Loucy (cell line): ENCODE measurements around the gene NOSIP.

Source experiments
- H2AFZ ChIP-seq: fragments of 200-600 bp; sonication (generic); 2 replicates; pipeline ENCODE4 v1.6.0; 2016; ENCODE audit warnings: antibody characterized with exemption, mild to moderate bottlenecking, low read length, moderate library complexity
- H3F3A ChIP-seq: fragments of 200-600 bp; 2 replicates; pipeline ENCODE4 v1.6.0; 2016; ENCODE audit warnings: antibody characterized with exemption, low read depth, mild to moderate bottlenecking
- H3K27me3 ChIP-seq: fragments of 200-600 bp; sonication (generic); 2 replicates; pipeline ENCODE4 v1.6.1; 2014; ENCODE audit warnings: low read length, mild to moderate bottlenecking; ENCODE audit not compliant: insufficient read depth, poor library complexity, severe bottlenecking
- H3K36me3 ChIP-seq: fragments of 200-600 bp; sonication (generic); 2 replicates; pipeline ENCODE4 v1.6.1; 2016; ENCODE audit warnings: low read length; ENCODE audit not compliant: insufficient read depth
- H3K4me1 ChIP-seq: fragments of 200-600 bp; sonication (generic); 2 replicates; pipeline ENCODE4 v1.5.1; 2014; ENCODE audit warnings: low read length, mild to moderate bottlenecking; ENCODE audit not compliant: insufficient read depth, poor library complexity, severe bottlenecking
- H3K4me2 ChIP-seq: fragments of 200-600 bp; sonication (generic); 2 replicates; pipeline ENCODE4 v1.6.0; 2014; ENCODE audit warnings: antibody characterized with exemption, low read length, low read depth, mild to moderate bottlenecking; ENCODE audit not compliant: poor library complexity, severe bottlenecking
- H3K4me3 ChIP-seq: fragments of 200-600 bp; sonication (generic); 2 replicates; pipeline ENCODE4 v1.5.1; 2014; ENCODE audit warnings: low read length, mild to moderate bottlenecking, mixed read lengths; ENCODE audit not compliant: poor library complexity, severe bottlenecking
- H3K79me2 ChIP-seq: fragments of 200-600 bp; sonication (generic); 2 replicates; pipeline ENCODE4 v1.6.1; 2014; ENCODE audit warnings: low read length; ENCODE audit not compliant: insufficient read depth
- H3K9ac ChIP-seq: fragments of 200-600 bp; sonication (generic); 2 replicates; pipeline ENCODE4 v1.6.0; 2014; ENCODE audit warnings: mild to moderate bottlenecking, low read depth, low read length, moderate library complexity; ENCODE audit not compliant: poor library complexity, severe bottlenecking
- H3K9me2 ChIP-seq: fragments of 200-600 bp; sonication (generic); replicated peaks from 2 replicates; pipeline ENCODE4 v1.6.1; 2016; ENCODE audit warnings: low read depth, low read length, mixed read lengths
- H3K9me3 ChIP-seq: fragments of 200-600 bp; sonication (generic); 2 replicates; pipeline ENCODE4 v1.6.1; 2014; ENCODE audit warnings: mild to moderate bottlenecking, antibody characterized with exemption, low read length, low read depth; ENCODE audit not compliant: insufficient read depth
- H4K20me1 ChIP-seq: fragments of 200-600 bp; sonication (generic); 2 replicates; pipeline ENCODE4 v1.6.0; 2014; ENCODE audit warnings: antibody characterized with exemption, low read length, mild to moderate bottlenecking; ENCODE audit not compliant: insufficient read depth, poor library complexity, severe bottlenecking
- EZH2phosphoT487 ChIP-seq: fragments of 200-600 bp; IDR thresholded peaks from 2 replicates; pipeline ENCODE4 v1.6.1; 2018; ENCODE audit warnings: antibody characterized with exemption, mild to moderate bottlenecking, moderate library complexity, borderline replicate concordance
- TF ChIP-seq, protein P1 (sequence below): fragments of 200-600 bp; sonication (generic); conservative IDR thresholded peaks from 2 replicates; pipeline ENCODE4 v1.5.1; 2014; ENCODE audit warnings: mild to moderate bottlenecking, antibody characterized with exemption, low read length

The NOSIP gene

DNA sequence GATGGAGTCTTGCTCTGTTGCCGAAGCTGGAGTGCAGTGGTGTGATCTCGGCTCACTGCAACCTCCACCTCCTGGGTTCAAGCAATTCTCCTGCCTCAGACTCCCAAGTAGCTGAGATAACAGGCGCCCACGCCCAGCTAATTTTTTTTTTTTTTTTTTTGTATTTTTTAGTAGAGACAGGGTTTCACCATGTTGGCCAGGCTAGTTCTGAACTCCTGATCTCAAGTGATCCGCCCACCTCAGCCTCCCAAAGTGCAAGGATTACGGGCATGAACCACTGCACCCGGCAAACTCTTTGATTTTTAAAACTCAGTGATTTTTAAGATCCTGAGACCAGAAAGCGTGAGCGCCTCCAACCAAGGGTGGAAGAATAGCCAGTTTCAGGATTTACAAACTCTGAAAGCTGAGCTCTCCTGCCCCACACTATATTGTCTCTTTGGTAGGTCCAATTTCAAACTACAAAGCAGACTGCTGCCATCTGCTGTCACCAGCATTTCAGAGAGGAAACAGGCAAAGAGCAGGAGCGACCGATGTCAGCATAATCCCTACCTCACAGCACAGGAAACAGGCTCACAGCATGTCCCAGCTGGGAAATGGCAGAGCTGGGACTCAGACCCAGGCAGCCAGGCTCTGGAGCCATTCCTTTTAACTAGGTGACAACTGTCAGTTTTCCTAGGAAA is 9.2 kb downstream of the NOSIP start:
- H3F3A ChIP-seq, result 0 out of 2 replicates have a peak, but pooled peaks cover 2% of the 10 kb centered on the region
- no peaks in the 10 kb centered on the region for H3K9me2 ChIP-seq
- 0 out of 2 replicates have a peak, but pooled peaks cover under 1% of the 10 kb centered on the region for H3K36me3 ChIP-seq
- H4K20me1 ChIP-seq, result peaks cover 20% of the 10 kb centered on the region
- no peak overlapping the region for H3K4me2 ChIP-seq
- TF ChIP-seq, protein P1, sequence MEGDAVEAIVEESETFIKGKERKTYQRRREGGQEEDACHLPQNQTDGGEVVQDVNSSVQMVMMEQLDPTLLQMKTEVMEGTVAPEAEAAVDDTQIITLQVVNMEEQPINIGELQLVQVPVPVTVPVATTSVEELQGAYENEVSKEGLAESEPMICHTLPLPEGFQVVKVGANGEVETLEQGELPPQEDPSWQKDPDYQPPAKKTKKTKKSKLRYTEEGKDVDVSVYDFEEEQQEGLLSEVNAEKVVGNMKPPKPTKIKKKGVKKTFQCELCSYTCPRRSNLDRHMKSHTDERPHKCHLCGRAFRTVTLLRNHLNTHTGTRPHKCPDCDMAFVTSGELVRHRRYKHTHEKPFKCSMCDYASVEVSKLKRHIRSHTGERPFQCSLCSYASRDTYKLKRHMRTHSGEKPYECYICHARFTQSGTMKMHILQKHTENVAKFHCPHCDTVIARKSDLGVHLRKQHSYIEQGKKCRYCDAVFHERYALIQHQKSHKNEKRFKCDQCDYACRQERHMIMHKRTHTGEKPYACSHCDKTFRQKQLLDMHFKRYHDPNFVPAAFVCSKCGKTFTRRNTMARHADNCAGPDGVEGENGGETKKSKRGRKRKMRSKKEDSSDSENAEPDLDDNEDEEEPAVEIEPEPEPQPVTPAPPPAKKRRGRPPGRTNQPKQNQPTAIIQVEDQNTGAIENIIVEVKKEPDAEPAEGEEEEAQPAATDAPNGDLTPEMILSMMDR, result peak; percentile 45
- TF ChIP-seq EZH2phosphoT487, result no peak
- H3K27me3 ChIP-seq, result no peaks in the 10 kb centered on the region
- no peak overlapping the region for H3K9ac ChIP-seq
- H3K4me1 ChIP-seq, result peaks cover 5% of the 10 kb centered on the region
- H3K9me3 ChIP-seq, result no peaks in the 10 kb centered on the region
- H3K79me2 ChIP-seq, result peaks cover 46% of the 10 kb centered on the region
- no peak overlapping the region for H2AFZ ChIP-seq
- no peak overlapping the region for H3K4me3 ChIP-seq

GRCh38 chr19:49570138-49570856 is 10.1 kb downstream of the NOSIP start:
- H2AFZ ChIP-seq, result no peak overlapping the region
- H3K9me2 ChIP-seq, result no peaks in the 10 kb centered on the region
- H3K36me3 ChIP-seq, result no peaks in the 10 kb centered on the region
- H3K4me1 ChIP-seq, result peaks cover 5% of the 10 kb centered on the region
- peaks cover 39% of the 10 kb centered on the region for H3K79me2 ChIP-seq
- H3K9me3 ChIP-seq, result no peaks in the 10 kb centered on the region
- H3F3A ChIP-seq, result 0 out of 2 replicates have a peak, but pooled peaks cover 2% of the 10 kb centered on the region
- no peaks in the 10 kb centered on the region for H3K27me3 ChIP-seq
- H4K20me1 ChIP-seq, result peaks cover 22% of the 10 kb centered on the region
- TF ChIP-seq, protein P1, result peak; percentile 99
- no peak for TF ChIP-seq EZH2phosphoT487
- no peak overlapping the region for H3K4me2 ChIP-seq
- H3K9ac ChIP-seq, result no peak overlapping the region
- H3K4me3 ChIP-seq, result no peak overlapping the region

DNA sequence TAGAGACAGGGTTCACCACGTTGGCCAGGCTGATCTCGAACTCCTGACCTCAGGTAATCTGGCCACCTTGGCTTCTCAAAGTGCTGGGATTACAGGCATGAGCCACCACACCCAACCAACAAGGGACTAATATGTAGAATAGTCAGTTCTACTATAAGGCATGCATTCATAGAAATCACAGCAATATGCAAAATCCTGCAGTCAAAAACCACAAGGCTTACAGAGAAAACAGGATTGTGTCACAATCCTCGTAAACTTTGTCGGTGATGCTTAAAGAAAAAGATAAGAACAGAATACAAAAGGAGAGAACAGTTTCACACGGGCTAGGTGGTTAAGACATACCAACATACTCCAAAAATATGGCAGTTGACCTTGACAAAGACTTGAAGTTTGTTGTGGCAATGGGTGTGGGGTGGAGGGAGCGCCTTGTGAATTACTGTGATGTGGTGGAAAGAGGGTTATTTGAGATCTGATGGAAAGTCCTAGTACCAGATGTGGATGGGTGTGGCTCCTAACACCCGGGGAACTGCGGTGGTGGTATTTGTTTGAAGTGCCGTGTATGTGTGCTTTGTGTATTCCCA is 12.4 kb downstream of the NOSIP start:
- H3K9me3 ChIP-seq, result no peaks in the 10 kb centered on the region
- H3K79me2 ChIP-seq, result peaks cover 28% of the 10 kb centered on the region; the same call in 1 of the 2 replicates
- TF ChIP-seq, protein P1, result no peak
- no peak for TF ChIP-seq EZH2phosphoT487
- H3K27me3 ChIP-seq, result no peaks in the 10 kb centered on the region
- peaks cover 22% of the 10 kb centered on the region for H4K20me1 ChIP-seq
- H3K9ac ChIP-seq, result no peak overlapping the region
- H2AFZ ChIP-seq, result no peak overlapping the region
- 0 out of 2 replicates have a peak, but pooled peaks cover 2% of the 10 kb centered on the region for H3F3A ChIP-seq
- H3K4me2 ChIP-seq, result peak overlapping the region; percentile 54
- peaks cover 5% of the 10 kb centered on the region for H3K4me1 ChIP-seq
- H3K9me2 ChIP-seq, result no peaks in the 10 kb centered on the region
- H3K36me3 ChIP-seq, result no peaks in the 10 kb centered on the region
- H3K4me3 ChIP-seq, result no peak overlapping the region
